WTC11 (cell line): ENCODE data around the gene DMC1. TPM values are rescaled to one million over a fixed set of nuclear protein-coding genes. Genes with fewer than 3 reads are reported as not detected.
A peak's percentile ranks its signal among the peaks of the same experiment; 100 is the strongest.

ENCODE experiments used
- ATAC-seq: fragments of 200-7000 bp; cut with Tn5 transposase; 2 replicates; pipeline ENCODE4 v1.10.0; 2021; ENCODE audit warnings: mild to moderate bottlenecking, moderate library complexity
- CTCF ChIA-PET: fragments of 300-600 bp; sonication (Branson Sonifier 250); formaldehyde crosslinking; loops from one replicate; lab custom pipeline; 2021; ENCODE audit warnings: antibody characterized with exemption; lab: Charles Lee
- POLR2A ChIA-PET: fragments of 350-600 bp; sonication (Branson Sonifier 250); formaldehyde crosslinking; loops from one replicate; lab custom pipeline; 2021; ENCODE audit warnings: antibody characterized with exemption; lab: Charles Lee
- DNase-seq: peaks from one replicate; pipeline ENCODE4 v3.0.0; 2021; ENCODE audit warnings: low spot score
- H3K27ac Mint-ChIP-seq: 2 replicates; pipeline ENCODE4 v1.8.0; 2021; ENCODE audit warnings: mixed read lengths
- H3K27me3 Mint-ChIP-seq: 2 replicates; pipeline ENCODE4 v1.8.0; 2021; ENCODE audit warnings: low read depth, mild to moderate bottlenecking, moderate library complexity, mixed read lengths
- H3K36me3 Mint-ChIP-seq: 2 replicates; pipeline ENCODE4 v1.8.0; 2021; ENCODE audit warnings: mixed read lengths
- H3K4me1 Mint-ChIP-seq: 2 replicates; pipeline ENCODE4 v1.8.0; 2022; ENCODE audit warnings: mixed read lengths
- H3K4me3 Mint-ChIP-seq: 2 replicates; pipeline ENCODE4 v1.8.0; 2021; ENCODE audit warnings: mild to moderate bottlenecking, moderate library complexity, mixed read lengths
- H3K9me3 Mint-ChIP-seq: 2 replicates; pipeline ENCODE4 v1.8.0; 2021; ENCODE audit warnings: mixed read lengths
- ATF1 ChIP-seq: sonication (generic); formaldehyde crosslinking; IDR thresholded peaks from 2 replicates; pipeline ENCODE4 v1.8.1; 2023; ENCODE audit warnings: mild to moderate bottlenecking, moderate library complexity, missing genetic modification reagents
- E2F1 ChIP-seq: sonication (generic); formaldehyde crosslinking; IDR thresholded peaks from 2 replicates; pipeline ENCODE4 v1.8.0; 2022; ENCODE audit warnings: mild to moderate bottlenecking, missing genetic modification reagents
- ELF4 ChIP-seq: sonication (generic); formaldehyde crosslinking; IDR thresholded peaks from 2 replicates; pipeline ENCODE4 v1.8.1; 2022; ENCODE audit warnings: low read depth, mild to moderate bottlenecking, moderate library complexity, missing genetic modification reagents
- ETV6 ChIP-seq: sonication (generic); formaldehyde crosslinking; IDR thresholded peaks from 2 replicates; pipeline ENCODE4 v1.8.1; 2022; ENCODE audit warnings: mild to moderate bottlenecking, missing genetic modification reagents
- MAX ChIP-seq: sonication (generic); formaldehyde crosslinking; IDR thresholded peaks from 2 replicates; pipeline ENCODE4 v1.8.0; 2022; ENCODE audit warnings: mild to moderate bottlenecking, missing genetic modification reagents
- MYBL2 ChIP-seq: sonication (generic); formaldehyde crosslinking; IDR thresholded peaks from 2 replicates; pipeline ENCODE4 v1.8.1; 2023; ENCODE audit warnings: mild to moderate bottlenecking, moderate library complexity, missing genetic modification reagents
- NR3C1 ChIP-seq: sonication (generic); formaldehyde crosslinking; conservative IDR thresholded peaks from 2 replicates; pipeline ENCODE4 v1.8.1; 2023; ENCODE audit warnings: low read depth, mild to moderate bottlenecking, missing genetic modification reagents
- PRRX2 ChIP-seq: fragments of 250-450 bp; sonication (Bioruptor Pico); IDR thresholded peaks from 2 replicates; pipeline ENCODE4 v1.8.0; 2021; ENCODE audit warnings: mild to moderate bottlenecking
- TCF7 ChIP-seq: sonication (generic); formaldehyde crosslinking; IDR thresholded peaks from 2 replicates; pipeline ENCODE4 v1.8.0; 2022; ENCODE audit warnings: mild to moderate bottlenecking, low read depth, missing genetic modification reagents, moderate library complexity
- ZBTB21 ChIP-seq: sonication (generic); formaldehyde crosslinking; IDR thresholded peaks from 2 replicates; pipeline ENCODE4 v1.8.1; 2023; ENCODE audit warnings: mild to moderate bottlenecking, missing genetic modification reagents, borderline replicate concordance
- ZMAT4 ChIP-seq: fragments of 250-450 bp; sonication (Bioruptor Pico); IDR thresholded peaks from 2 replicates; pipeline ENCODE4 v1.9.0; 2021; ENCODE audit warnings: mild to moderate bottlenecking
- ZNF138 ChIP-seq: sonication (generic); formaldehyde crosslinking; conservative IDR thresholded peaks from 2 replicates; pipeline ENCODE4 v1.8.1; 2022; ENCODE audit warnings: mild to moderate bottlenecking, moderate library complexity, missing genetic modification reagents
- ZNF396 ChIP-seq: fragments of 250-450 bp; sonication (Bioruptor Pico); IDR thresholded peaks from 2 replicates; pipeline ENCODE4 v1.8.0; 2021; ENCODE audit warnings: mild to moderate bottlenecking, moderate library complexity, borderline replicate concordance
- ZNF423 ChIP-seq: fragments of 250-450 bp; sonication (Bioruptor Pico); IDR thresholded peaks from 2 replicates; pipeline ENCODE4 v2.1.2; 2022; ENCODE audit warnings: mild to moderate bottlenecking, moderate library complexity
- ZSCAN18 ChIP-seq: fragments of 250-450 bp; sonication (Bioruptor Pico); IDR thresholded peaks from 2 replicates; pipeline ENCODE4 v2.1.2; 2022; ENCODE audit warnings: mild to moderate bottlenecking, moderate library complexity
- total RNA-seq: library from RNA; stranded (reverse); gene quantifications from 3 replicates; pipeline ENCODE4 v1.2.3, GENCODE V29; 2021
- TF ChIP-seq, protein P1 (sequence below): sonication (generic); formaldehyde crosslinking; IDR thresholded peaks from 2 replicates; pipeline ENCODE4 v1.8.1; 2022; ENCODE audit warnings: mild to moderate bottlenecking, missing genetic modification reagents, moderate library complexity, borderline replicate concordance
- TF ChIP-seq, protein P2 (sequence below): sonication (generic); formaldehyde crosslinking; IDR thresholded peaks from 2 replicates; pipeline ENCODE4 v1.8.0; 2022; ENCODE audit warnings: missing genetic modification reagents
- TF ChIP-seq, protein P3 (sequence below): sonication (generic); formaldehyde crosslinking; IDR thresholded peaks from 2 replicates; pipeline ENCODE4 v1.8.1; 2022; ENCODE audit warnings: low read depth, missing genetic modification reagents, borderline replicate concordance
- TF ChIP-seq, protein P4 (sequence below): fragments of 250-450 bp; sonication (Bioruptor Pico); IDR thresholded peaks from 2 replicates; pipeline ENCODE4 v1.9.0; 2021; ENCODE audit warnings: moderate library complexity, mild to moderate bottlenecking, inconsistent platforms, borderline replicate concordance

DMC1 gene
- total RNA-seq, 1 experiment from 2014 or later = 4.3 TPM

GRCh38 chr22:38491707-38492348 lies 78.2 kb downstream of the DMC1 start:
- H3K36me3 Mint-ChIP-seq = peaks cover 93% of the 10 kb centered on the region
- POLR2A ChIA-PET = no interaction called here
- no peak for DNase-seq
- H3K9me3 Mint-ChIP-seq = no peaks in the 10 kb centered on the region
- CTCF ChIA-PET = no interaction called here
- peak overlapping the region; percentile 60; the same call in 1 of the 2 replicates for H3K27ac Mint-ChIP-seq
- TF ChIP-seq ZNF138 (CRISPR knock-in tag) (no peak), ZNF423 (CRISPR knock-in tag) (no peak), ELF4 (CRISPR knock-in tag) (no peak), ZMAT4 (no peak), ZNF396 (CRISPR knock-in tag) (no peak), TCF7 (CRISPR knock-in tag) (no peak), E2F1 (CRISPR knock-in tag) (no peak), ATF1 (CRISPR knock-in tag) (no peak), ZSCAN18 (CRISPR knock-in tag) (no peak), ETV6 (CRISPR knock-in tag) (no peak), MYBL2 (CRISPR knock-in tag) (no peak), PRRX2 (CRISPR knock-in tag) (no peak), NR3C1 (CRISPR knock-in tag) (no peak), MAX (CRISPR knock-in tag) (no peak), ZBTB21 (no peak)
- TF ChIP-seq, protein P1, sequence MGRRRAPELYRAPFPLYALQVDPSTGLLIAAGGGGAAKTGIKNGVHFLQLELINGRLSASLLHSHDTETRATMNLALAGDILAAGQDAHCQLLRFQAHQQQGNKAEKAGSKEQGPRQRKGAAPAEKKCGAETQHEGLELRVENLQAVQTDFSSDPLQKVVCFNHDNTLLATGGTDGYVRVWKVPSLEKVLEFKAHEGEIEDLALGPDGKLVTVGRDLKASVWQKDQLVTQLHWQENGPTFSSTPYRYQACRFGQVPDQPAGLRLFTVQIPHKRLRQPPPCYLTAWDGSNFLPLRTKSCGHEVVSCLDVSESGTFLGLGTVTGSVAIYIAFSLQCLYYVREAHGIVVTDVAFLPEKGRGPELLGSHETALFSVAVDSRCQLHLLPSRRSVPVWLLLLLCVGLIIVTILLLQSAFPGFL (CRISPR knock-in tag) = no peak
- TF ChIP-seq, protein P2, sequence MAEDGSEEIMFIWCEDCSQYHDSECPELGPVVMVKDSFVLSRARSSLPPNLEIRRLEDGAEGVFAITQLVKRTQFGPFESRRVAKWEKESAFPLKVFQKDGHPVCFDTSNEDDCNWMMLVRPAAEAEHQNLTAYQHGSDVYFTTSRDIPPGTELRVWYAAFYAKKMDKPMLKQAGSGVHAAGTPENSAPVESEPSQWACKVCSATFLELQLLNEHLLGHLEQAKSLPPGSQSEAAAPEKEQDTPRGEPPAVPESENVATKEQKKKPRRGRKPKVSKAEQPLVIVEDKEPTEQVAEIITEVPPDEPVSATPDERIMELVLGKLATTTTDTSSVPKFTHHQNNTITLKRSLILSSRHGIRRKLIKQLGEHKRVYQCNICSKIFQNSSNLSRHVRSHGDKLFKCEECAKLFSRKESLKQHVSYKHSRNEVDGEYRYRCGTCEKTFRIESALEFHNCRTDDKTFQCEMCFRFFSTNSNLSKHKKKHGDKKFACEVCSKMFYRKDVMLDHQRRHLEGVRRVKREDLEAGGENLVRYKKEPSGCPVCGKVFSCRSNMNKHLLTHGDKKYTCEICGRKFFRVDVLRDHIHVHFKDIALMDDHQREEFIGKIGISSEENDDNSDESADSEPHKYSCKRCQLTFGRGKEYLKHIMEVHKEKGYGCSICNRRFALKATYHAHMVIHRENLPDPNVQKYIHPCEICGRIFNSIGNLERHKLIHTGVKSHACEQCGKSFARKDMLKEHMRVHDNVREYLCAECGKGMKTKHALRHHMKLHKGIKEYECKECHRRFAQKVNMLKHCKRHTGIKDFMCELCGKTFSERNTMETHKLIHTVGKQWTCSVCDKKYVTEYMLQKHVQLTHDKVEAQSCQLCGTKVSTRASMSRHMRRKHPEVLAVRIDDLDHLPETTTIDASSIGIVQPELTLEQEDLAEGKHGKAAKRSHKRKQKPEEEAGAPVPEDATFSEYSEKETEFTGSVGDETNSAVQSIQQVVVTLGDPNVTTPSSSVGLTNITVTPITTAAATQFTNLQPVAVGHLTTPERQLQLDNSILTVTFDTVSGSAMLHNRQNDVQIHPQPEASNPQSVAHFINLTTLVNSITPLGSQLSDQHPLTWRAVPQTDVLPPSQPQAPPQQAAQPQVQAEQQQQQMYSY (CRISPR knock-in tag) = no peak
- TF ChIP-seq, protein P3, sequence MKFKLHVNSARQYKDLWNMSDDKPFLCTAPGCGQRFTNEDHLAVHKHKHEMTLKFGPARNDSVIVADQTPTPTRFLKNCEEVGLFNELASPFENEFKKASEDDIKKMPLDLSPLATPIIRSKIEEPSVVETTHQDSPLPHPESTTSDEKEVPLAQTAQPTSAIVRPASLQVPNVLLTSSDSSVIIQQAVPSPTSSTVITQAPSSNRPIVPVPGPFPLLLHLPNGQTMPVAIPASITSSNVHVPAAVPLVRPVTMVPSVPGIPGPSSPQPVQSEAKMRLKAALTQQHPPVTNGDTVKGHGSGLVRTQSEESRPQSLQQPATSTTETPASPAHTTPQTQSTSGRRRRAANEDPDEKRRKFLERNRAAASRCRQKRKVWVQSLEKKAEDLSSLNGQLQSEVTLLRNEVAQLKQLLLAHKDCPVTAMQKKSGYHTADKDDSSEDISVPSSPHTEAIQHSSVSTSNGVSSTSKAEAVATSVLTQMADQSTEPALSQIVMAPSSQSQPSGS = no peak
- TF ChIP-seq, protein P4, sequence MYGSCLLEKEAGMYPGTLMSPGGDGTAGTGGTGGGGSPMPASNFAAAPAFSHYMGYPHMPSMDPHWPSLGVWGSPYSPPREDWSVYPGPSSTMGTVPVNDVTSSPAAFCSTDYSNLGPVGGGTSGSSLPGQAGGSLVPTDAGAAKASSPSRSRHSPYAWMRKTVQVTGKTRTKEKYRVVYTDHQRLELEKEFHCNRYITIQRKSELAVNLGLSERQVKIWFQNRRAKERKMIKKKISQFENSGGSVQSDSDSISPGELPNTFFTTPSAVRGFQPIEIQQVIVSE (CRISPR knock-in tag) = no peak
- H3K4me3 Mint-ChIP-seq = no peak overlapping the region
- peaks cover 36% of the 10 kb centered on the region for H3K4me1 Mint-ChIP-seq
- no peaks in the 10 kb centered on the region for H3K27me3 Mint-ChIP-seq
- no peak for ATAC-seq
